ENCODE results near the gene NLGN2. TPM values are rescaled to one million over a fixed set of nuclear protein-coding genes. Genes with fewer than 3 reads are reported as not detected.

Gene NLGN2
- total RNA-seq, 4 donors from 2014 or later = 5.5 to 9.6 (median 6.4) TPM

DNA sequence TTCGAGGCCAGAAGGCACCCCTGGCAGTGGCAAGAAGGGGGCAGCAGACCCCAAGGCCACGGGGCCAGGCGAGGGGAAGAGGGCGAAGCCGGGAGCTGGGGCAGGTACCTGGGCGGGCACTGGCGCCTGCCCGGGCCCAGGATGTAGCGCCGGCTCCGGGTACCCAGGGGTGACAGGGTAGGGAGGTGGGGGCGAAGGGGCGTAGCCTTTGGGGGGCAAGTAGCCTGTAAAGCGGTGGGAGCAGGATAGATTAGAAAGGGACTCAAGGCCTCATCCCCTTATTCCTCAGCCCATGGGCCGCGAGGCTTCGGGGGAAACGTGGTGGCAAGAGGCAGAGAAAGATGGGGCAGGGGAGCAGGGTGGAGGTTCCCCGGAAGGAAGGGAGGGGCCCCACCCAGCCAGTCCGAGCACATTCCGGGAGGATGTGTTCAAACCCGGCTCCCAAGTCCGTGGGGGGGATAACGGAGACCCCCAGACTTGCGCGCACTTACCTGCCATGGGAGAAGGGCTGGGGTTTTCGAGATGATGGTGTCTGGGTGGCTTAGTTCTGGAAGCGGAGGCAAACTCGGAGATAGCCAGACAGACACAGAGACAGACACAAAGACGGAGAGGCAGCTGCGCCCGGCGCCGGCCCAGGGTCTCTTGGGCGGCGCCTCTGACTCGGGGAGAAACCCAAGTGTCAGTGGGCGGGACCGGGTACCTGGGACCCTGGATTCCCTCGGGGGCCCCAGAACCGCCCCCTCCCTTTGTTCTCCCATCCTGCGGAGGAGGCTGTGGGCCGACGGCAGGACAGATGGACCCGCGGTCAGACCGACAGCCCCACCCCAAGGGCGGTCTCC is 13.8 kb upstream of the NLGN2 start:
- intact Hi-C loops (cut with DNase I; ENCODE audit: low total_unique reads) = no loop called here
- DNase-seq (ENCODE audit: low spot score in 2 of 2) = no peak
- WGBS, 2 donors = 5 to 9% methylated on average over 29 to 48 of the region's 48 CpGs
- peak overlapping the region; percentile 61 for H3K4me3 ChIP-seq (ENCODE audit: low read depth, poor library complexity, severe bottlenecking)
- TF ChIP-seq, protein P1, sequence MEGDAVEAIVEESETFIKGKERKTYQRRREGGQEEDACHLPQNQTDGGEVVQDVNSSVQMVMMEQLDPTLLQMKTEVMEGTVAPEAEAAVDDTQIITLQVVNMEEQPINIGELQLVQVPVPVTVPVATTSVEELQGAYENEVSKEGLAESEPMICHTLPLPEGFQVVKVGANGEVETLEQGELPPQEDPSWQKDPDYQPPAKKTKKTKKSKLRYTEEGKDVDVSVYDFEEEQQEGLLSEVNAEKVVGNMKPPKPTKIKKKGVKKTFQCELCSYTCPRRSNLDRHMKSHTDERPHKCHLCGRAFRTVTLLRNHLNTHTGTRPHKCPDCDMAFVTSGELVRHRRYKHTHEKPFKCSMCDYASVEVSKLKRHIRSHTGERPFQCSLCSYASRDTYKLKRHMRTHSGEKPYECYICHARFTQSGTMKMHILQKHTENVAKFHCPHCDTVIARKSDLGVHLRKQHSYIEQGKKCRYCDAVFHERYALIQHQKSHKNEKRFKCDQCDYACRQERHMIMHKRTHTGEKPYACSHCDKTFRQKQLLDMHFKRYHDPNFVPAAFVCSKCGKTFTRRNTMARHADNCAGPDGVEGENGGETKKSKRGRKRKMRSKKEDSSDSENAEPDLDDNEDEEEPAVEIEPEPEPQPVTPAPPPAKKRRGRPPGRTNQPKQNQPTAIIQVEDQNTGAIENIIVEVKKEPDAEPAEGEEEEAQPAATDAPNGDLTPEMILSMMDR (IDR thresholded peaks at IDR 0.05) = no peak
- no peak for TF ChIP-seq POLR2A (IDR thresholded peaks at IDR 0.05)

- peak within 1 kb of the TSS; percentile 61 for H3K4me3 ChIP-seq (ENCODE audit: low read depth, poor library complexity, severe bottlenecking)
- WGBS, 2 donors = 0 to 2% methylated on average over 21 of the region's 71 CpGs
- TF ChIP-seq, protein P1 (IDR thresholded peaks at IDR 0.05) = no peak
- TF ChIP-seq POLR2A (IDR thresholded peaks at IDR 0.05) = peak in 1 of 2 donors; percentile 89
- peak; percentile 73 to 97 for DNase-seq (ENCODE audit: low spot score in 2 of 2)
- intact Hi-C loops (cut with DNase I; ENCODE audit: low total_unique reads) = no loop called here
Measured at GRCh38 chr17:7394452-7395191, 13.0 kb upstream of the NLGN2 start, which contains the start of gene PLSCR3. Gene PLSCR3 (minus strand): TSS chr17:7394525. CDS start chr17:7394110, 415 bp downstream.

DNA sequence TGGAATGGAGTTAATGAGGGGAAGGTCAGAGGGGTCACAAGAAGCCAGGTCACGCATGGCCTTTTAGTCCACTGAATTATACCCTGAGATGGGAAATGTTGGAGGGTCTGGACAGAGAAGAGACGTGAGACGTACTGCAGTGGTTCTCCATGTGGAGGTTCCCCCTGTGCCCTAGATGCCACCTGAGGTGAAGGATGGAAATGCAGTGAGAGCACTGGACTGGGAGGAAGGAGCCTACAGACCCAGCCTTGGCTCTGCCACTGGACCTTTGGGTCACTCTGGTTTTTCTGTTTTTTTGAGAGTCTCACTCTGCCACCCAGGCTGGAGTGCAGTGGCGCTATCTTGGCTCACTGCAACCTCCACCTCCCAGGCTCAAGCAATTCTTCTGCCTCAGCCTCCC is 11.5 kb upstream of the NLGN2 start:
- intact Hi-C loops (cut with DNase I; ENCODE audit: low total_unique reads) = no loop called here

DNA sequence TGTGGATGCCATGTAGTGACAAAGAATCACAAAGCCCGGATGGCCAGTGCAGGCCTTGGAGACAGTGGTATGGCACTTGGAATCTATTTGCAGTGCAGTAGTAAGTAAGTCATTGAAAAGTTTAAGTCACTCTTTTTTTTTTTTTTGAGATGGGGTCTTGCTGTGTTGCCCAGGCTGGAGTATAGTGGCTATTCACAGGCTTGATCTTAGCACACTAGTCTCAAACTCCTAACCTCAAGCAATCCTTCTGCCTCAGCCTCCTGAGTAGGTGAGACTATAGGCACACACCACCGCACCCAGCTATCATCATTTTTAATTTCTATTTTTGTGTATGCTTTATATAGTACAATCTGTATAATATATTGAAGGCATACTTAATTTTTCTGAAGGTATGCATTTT is 9.0 kb upstream of the NLGN2 start:
- intact Hi-C loops (cut with DNase I; ENCODE audit: low total_unique reads) = no loop called here
- DNase-seq (ENCODE audit: low spot score in 2 of 2) = no peak
- 87 to 89% methylated on average over 2 of the region's 2 CpGs for WGBS, 2 donors
- no peak overlapping the region for H3K4me3 ChIP-seq (ENCODE audit: low read depth, poor library complexity, severe bottlenecking)
- TF ChIP-seq, protein P1 (IDR thresholded peaks at IDR 0.05) = no peak
- TF ChIP-seq POLR2A (IDR thresholded peaks at IDR 0.05) = no peak

More for the DNA sequence above, 11.5 kb upstream of the NLGN2 start:
- 90 to 94% methylated on average over 4 of the region's 4 CpGs for WGBS, 2 donors
- DNase-seq (ENCODE audit: low spot score in 2 of 2) = no peak
- no peak for TF ChIP-seq POLR2A (IDR thresholded peaks at IDR 0.05)
- TF ChIP-seq, protein P1 (IDR thresholded peaks at IDR 0.05) = no peak
- H3K4me3 ChIP-seq (ENCODE audit: low read depth, poor library complexity, severe bottlenecking) = no peak overlapping the region

DNA sequence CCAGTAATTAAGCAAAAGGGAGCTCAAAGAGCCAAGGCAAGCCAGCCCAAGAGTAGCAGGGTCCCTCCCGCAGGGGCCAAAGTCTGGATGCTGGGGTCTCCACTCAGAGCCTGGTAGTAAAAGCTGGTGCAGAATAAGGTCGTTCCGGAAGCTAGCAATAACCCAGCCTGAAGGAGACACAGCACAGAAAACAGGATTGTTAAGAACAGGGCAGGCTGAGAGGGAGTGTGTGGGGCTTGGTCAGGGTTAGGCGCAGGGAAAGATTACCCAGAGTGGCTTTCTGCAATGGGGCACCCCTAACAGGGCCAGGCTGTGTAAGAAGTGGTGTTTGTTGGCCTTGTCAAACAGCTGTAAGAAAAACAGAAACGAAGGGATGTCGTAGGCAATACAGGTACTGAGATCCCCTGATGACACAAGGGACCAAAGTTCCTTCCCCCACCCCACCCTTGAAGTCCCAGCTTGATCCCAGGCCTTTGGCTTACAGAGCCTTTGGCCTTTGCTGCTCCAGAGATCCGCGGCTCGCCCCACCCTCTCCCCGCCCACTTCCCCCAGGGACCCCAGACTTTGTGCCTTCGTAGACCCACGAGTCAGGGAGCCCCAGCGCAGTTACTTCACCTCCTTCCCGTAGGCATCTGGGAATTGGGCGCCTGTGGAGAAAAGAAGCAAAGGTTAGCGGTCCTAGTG is 4.5 kb upstream of the NLGN2 start:
- peak overlapping the region; percentile 44 for H3K4me3 ChIP-seq (ENCODE audit: low read depth, poor library complexity, severe bottlenecking)
- TF ChIP-seq POLR2A (IDR thresholded peaks at IDR 0.05) = no peak
- TF ChIP-seq, protein P1 (IDR thresholded peaks at IDR 0.05) = no peak
- WGBS, 2 donors = 11 to 14% methylated on average over 16 of the region's 16 CpGs
- intact Hi-C loops (cut with DNase I; ENCODE audit: low total_unique reads) = loop anchor here (2.0 kb wide), 1 partner anchor 74 kb away; the partner anchor contains the start of gene NEURL4
- DNase-seq (ENCODE audit: low spot score in 2 of 2) = peak; percentile 51 to 94
